GM18517 (cell line): Measurements from ENCODE around the gene HSD3B7.
A peak's percentile ranks its signal among the peaks of the same experiment; 100 is the strongest.
"Not testable (repeated sequence)": the region's sequence is repeated elsewhere in the genome, so short reads cannot be mapped to it uniquely, and the experiment has no call there.

Experiments
- ATAC-seq: cut with Tn5 transposase; IDR thresholded peaks from one replicate; pipeline ENCODE4 v1.9.1; 2021; ENCODE audit warnings: mild to moderate bottlenecking, moderate library complexity; ENCODE audit not compliant: unreplicated experiment

Gene HSD3B7

GRCh38 chr16:31017756-31018155 lies 32.7 kb downstream of the HSD3B7 start:
- not testable (repeated sequence) for ATAC-seq

- ATAC-seq = no peak
Observed at GRCh38 chr16:31020536-31020935, 35.5 kb downstream of the HSD3B7 start.

DNA sequence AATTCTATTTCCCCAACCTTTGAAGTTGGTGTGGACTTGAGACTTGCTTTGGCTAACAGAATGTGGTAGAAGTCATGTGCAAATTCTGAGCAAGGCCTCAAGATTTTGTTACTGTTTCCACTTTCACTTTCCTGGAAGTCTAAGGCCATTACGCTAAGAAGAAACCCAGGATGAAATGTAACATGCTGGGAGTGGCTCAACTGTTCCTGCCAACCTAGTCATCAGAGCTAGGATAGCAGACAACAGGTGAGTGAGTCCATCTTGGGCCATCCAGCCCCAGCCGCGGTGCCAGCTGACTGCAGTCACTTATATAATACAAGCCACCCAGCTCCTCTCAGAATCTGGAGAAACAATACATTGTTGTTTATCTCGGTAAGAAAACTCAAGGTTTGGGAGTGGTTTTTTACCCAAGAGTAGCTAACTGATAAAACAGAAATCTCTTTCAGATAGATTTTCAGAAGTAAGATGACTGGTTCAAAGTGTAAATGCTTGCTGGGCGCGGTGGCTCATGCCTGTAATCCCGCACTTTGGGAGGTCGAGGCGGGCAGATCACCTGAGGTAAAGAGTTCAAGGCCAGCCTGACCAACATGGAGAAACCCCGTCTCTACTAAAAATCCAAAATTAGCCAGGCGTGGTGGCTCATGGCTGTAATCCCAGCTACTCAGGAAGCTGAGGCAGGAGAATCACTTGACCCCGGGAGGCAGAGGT lies 37.7 kb downstream of the HSD3B7 start:
- no peak for ATAC-seq

- no peak for ATAC-seq
Observed at GRCh38 chr16:31023252-31023602, 38.2 kb downstream of the HSD3B7 start.

GRCh38 chr16:31023627-31024226 lies 38.7 kb downstream of the HSD3B7 start:
- no peak for ATAC-seq

GRCh38 chr16:31025339-31025738 lies 40.3 kb downstream of the HSD3B7 start:
- no peak for ATAC-seq

DNA sequence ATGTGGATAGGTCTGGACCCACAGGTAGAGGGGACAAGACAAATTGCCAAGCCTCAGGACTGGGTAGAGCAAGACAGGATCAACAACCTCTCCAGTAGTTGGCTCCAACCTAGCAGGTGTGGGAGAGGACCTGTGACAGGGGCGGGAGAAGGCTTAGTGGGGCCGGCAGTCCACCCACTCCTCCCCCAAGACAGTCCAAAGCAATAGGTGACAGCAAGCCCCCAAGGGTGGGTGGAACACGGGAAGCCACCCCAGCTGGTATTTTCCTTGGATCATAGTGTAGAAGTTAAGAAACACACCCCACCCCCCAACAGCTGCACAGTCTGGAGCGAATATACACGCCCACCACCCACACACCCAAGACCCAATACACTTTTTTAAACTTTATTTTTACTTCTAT lies 44.3 kb downstream of the HSD3B7 start:
- ATAC-seq = no peak

GRCh38 chr16:31031276-31031675 lies 46.3 kb downstream of the HSD3B7 start:
- no peak for ATAC-seq

- ATAC-seq = peak; percentile 77
Observed at GRCh38 chr16:31032736-31033708, 48.0 kb downstream of the HSD3B7 start, which contains the start of gene STX4. Gene STX4, plus strand, starts transcription at chr16:31033558. Its CDS starts 248 bp downstream, at chr16:31033806.

DNA sequence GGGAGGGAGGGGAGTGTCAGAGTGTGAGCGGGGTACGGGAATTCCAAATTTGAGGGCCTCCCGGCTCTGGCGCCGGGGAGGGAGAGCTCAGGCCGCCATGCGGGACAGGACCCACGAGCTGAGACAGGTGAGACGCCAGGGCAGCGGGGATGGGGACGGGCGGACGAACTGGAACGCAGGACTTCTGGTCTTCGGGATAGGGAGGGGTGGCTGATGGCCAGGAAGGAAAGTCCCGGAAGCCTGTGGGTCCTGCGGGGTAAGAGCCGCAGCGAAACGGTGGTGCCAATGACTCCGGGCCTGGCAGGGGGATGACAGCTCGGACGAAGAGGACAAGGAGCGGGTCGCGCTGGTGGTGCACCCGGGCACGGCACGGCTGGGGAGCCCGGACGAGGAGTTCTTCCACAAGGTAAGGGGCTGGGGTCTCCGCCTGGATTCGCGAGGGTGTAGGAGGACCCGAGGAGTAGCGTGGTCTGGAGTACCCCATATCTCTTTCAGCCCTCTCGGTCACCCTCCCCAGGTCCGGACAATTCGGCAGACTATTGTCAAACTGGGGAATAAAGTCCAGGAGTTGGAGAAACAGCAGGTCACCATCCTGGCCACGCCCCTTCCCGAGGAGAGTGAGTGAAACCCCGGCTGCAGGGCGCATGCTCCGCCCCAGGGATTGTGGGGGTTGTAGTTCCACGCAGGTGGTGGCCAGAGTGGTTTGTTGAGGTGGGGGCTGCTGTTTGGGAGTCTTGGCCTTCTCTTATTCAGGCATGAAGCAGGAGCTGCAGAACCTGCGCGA lies 48.9 kb downstream of the HSD3B7 start:
- ATAC-seq = no peak

GRCh38 chr16:31036691-31037090 lies 51.7 kb downstream of the HSD3B7 start:
- no peak for ATAC-seq
